Activated T-cell treated with anti-CD3 and anti-CD28 coated beads, Interleukin-2, amount 50 U/mL, for 1 hour (primary cell): Measurements from ENCODE around the gene KHK.

ENCODE experiments used
- DNase-seq: peaks from one replicate; pipeline ENCODE4 v3.0.0-alpha.2; 2020

The KHK gene

DNA sequence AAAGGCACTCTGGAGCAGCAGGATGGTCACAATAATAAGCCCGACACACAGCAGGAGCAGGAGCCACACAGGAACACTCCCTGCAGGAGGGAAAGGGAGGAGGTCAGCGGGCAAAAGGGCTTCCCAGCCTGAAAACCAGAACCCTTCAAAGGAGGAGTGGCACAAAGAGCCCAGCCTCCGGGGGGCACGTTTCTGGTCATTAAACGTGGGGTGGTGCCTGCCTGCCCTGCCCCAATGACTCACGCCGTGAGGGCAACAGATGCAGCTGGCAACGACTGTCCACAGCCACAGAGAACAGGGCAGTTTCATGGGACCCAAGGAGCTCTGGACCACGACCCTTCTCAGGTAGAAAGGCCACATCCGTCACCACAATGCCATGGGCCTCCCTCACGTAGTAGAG lies 44.9 kb downstream of the KHK start:
- no peak for DNase-seq

DNA sequence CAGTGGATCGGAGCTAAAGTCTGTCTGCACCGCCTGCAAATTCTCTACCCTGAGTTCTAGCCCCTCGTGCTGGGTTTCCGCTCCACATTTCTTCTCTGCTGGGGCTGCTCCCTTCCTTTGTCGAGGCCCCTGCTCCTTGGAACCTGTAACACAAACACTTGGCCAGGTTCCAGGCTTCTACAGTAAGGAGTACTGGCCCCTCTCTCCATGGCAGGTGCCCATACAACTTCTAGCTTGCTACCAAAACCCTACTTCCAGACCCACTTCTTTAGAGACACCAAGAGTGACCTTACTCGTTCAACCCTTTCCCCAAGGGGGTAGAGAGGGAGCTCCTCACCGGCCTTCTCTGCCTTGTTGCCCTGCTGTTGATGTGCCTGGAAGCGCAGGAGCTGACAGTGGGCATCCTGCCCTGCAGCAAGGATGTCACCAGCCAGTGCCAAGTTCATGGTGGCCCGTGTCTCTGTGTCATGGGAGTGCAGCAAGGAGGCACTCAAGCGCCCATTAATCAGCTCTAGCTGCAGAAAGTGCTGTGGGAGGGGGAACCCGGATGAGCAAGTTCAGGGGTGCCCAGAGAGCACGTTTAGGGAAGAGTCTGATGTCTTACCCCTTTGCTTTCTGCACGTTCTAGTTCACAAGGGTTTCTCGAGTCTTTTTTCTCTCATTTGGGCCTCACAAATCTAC lies 46.8 kb downstream of the KHK start:
- DNase-seq = no peak

DNA sequence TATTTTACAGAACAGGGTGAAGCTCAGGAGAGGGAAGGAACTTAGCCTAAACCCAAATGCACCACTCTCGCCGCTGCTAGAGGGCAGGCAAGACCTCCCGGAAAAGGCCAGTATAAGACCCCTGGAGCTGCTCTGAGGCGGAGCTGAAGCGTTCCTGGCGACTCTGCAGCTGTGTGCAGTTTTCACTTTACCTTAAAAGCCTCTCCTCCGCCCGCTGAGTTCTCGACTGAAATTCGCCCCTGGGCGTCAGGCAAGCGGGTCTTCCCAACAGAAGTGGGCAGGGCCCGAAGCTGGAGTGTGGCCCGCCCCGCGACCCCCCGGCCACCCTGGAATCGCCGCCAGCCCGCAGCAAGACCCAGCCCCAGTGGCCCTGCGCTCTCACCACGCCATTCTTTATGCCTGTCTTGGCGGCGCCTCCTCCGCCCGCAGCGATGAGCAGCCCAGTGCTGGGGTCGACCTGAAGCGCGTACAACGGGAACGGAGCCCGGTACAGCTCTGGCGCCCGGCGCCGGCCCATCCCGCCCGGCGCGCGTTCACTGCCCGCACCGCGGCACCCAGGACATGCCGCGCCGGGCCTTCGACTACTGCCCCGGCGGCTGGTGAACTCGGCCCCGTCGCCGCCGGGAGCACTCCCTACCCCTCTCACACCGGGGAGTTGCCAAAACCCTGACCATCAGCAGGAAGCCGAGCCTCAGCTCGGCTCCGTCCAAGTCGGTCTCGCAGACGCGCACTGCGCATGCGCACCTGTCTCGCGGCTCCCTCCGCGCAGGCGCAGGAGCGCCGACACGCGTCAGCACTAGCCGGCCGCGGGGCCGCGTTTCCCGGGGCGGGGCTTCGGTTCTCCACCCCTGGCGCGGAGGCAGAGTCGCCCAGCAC lies 47.6 kb downstream of the KHK start, which contains the start of gene PREB:
Gene PREB, minus strand, starts transcription at position 732 of the 876 bp plus-strand sequence. Its CDS starts 215 bp downstream, at position 517.
- DNase-seq = peak; percentile 99

DNA sequence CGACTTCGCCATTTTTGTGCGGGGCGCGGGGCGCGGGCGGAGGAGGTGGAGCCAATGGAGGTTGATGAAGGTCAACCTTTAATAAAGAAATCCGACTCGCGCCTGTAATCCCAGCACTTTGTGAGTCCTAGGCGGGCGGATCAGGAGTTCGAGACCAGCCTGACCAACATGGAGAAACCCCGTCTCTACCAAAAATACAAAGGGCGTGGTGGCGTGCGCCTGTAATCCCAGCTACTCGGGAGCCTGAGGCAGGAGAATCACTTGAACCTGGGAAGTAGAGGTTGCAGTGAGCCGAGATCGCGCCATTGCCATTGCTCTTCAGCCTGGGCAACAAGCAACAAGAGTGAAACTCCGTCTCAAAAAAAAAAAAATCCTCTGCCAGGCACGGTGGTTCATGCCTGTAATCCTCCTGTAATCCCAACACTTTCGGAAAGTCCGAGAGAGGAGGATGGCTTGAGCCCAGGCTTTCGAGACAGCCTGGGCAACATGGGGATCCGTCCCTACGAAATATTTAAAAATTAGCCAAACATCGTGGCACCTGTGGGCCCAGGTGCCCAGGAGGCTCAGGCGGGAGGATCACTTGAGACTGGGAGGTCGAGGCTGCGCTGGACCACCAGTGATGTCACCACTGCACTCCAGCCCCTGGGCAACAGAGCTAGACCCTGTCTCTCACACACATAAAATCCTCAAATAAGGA lies 48.4 kb downstream of the KHK start:
- DNase-seq = no peak

DNA sequence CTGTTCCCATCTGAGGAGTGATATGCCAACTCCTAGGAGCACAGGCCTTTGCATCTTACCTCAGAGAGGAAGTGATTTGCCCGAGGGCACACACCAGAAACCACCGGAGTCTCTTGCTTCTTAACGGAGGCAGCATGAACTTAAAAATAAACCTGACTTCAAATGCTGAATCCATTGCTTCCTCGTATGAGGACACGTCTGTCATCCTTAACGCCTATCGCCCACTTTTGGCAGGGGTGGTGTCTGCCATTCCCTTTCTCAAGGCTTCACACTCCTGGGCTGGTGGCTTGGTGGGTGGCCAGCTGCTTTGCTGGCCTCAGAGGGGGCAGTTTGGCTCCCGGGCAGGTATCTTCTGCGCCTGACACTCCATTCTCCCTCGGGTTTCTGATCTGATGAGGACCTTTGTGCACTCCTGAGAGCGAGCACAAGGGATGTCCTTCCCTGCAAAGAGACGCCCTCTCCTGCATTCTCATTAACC lies 48.9 kb downstream of the KHK start:
- no peak for DNase-seq

DNA sequence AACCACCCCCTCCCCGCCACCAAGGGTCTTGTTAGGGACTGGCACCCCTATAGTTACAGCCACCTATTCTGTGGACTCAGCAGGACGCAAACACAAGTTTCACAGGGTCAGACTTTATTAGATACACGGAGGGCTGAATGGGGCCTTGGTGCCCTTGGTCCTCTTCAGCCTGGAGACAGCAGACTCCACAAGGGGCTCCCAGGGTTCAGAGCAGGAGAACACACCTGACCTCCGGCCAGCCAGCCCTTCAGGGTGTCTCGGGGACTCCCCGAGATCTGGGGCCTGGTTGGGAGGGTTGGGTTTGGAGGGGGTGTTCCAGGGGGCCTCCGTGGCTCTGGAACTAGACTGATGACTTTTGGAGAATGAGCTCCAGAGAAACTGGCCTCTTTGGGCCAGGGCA lies 50.2 kb downstream of the KHK start:
- DNase-seq = no peak

DNA sequence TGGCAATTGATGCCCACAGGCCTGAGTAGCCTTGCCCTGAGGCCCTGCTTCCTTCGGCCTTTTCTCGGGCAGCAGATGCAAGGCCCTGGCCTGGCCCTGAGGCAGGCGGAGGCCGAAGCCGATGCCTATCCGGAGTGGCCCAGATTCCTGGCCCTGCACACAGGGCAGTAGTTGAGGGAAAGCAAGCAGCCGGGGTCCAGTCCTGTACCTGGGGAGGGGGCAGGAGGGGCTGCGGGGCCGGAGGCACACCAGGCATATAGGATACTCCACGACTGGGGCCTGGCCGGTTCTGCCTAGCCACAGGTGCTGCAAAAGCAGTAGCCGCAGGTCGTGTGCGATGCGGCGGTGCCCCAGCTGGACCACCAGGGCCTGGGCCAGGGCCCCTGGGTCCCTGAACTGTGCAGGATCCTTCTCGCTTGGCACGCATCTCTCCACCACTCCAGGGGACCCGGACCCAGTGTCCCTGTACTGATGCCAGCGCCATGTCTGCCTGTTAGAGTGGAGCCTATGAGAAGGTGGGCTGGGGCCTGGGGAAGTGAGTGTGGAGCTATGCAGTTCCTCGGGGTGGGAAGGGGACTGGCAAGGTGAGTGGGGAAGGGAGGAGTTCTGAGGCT lies 50.9 kb downstream of the KHK start:
- no peak for DNase-seq

DNA sequence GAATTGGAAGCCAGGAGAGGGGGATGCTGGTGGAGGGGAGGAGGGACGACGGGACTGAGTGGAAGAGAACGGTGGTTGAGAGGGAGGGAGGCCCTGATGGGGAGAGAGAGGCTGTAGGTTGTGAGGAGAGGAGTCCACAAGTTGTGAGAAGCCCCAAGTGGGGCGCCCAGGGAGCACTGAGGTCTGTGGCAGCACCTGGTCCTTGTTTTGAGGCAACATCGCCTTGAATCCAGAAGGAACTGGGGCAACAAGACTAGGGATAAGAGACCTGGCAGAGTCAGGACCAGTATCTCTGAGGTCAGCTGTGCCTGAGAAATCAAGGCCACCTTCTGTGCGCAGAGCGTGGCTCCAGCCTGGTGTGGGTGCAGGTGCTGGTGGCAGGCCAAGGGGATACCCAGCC lies 51.5 kb downstream of the KHK start:
- no peak for DNase-seq

DNA sequence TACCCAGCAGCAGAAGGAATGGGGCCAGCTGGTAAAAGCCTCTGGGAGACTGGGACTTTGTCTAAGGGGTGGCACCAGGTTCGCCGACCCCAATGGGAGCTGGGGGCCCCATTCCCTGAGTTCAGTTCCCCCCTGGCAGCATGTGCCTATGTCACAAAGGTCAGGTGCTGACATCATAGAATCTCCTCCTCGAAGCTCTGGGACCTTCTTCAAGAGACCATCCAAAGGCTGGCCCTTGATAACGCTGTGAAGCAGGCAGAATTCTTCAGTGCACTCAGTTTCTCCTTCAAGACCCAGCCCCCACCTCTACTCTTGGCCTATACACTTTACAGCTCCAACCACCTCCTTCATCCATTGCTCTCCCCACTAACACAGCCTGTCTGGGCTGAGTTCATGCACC lies 52.7 kb downstream of the KHK start, which contains the start of gene PRR30:
Gene PRR30, minus strand, starts transcription at position 101 of the 400 bp plus-strand sequence. CDS start 1,081 bp downstream, outside the sequence.
- DNase-seq = no peak

DNA sequence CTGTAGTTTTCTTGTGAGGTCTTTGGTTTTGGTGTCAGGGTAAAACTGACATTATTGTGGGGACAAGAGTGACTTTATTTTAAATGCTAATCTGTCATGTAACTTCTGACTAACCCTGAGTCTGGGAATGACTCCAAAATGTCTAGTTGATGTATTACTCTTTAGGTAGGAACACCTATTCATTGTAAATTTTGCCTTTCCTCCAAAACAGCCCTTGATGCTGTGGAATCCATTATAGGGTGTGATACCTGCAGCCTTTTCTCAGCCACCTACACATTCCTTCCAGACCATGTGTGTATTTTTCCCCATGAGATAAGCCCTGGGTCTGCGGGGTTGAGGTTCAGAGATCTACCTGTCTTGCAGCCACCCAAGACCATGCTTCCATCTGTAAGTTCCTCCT lies 56.7 kb downstream of the KHK start:
- no peak for DNase-seq

DNA sequence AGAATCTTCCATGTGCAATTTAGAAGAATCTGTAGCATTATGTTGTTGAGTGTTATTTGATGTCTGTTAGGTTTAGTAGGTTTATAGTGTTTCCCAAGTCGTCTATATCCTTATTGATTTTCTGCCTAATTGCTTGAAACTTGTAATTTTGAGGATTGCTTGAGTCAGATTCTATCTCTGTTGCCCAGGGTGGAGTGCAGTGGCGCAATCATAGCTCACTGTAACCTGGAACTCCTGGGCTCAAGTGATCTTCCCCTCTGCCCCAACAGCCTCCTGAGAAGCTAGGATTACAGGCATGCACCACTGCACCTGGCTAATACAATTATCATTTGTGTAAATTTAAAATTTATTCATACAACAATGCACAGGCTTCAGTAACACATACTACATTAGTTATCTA lies 59.1 kb downstream of the KHK start:
- no peak for DNase-seq

DNA sequence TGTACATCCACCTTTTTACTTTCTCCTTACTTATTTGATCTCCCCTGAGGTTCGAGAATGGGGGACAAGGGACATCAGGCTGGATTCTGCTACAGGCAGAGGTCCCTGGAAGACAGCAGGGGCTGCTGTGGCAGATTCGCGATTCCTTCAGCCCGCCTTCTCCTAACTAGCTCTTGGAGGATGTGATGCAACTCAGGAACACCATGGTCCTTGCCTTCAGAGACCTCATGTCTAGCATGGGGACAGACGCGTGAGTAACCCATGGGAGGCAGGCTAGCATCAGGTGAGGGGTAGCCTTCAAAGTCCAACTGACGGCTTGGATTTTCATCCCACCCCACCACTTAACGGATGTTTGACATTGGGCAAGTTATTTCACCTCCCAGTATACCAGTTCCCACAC lies 61.4 kb downstream of the KHK start:
- no peak for DNase-seq

DNA sequence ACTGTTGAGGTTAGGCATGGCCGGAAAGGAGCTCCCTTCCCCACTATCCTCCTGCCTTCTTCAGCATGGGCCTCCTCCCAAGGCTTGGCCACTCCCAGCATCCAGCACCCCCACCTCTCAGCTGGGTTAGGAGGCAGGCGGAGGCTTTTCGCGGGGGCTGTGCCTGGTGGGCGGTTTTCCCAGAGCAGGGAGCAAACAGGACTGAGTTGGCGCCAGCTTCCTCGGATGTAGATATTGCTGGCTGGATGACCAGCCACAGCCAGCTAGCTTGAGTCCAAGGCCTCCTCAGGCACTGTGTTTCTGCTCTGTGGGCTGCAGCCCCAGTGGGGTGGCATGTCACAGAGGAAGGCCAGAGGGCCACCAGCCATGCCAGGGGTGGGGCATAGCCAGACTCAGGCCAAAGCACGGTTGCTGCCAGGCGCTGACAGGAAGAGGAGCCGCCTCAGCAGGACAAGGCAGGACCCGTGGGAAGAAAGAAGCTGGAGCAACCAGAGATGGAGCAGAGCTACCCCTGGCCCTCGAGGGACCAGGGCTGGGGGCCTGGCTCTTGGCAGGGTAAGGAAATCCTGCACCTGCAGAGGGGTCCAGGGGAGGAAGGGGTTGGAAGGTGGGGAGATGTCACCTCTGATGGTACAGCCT lies 62.3 kb downstream of the KHK start, which contains the start of gene TCF23:
Gene TCF23, plus strand, starts transcription at position 204 of the 639 bp plus-strand sequence. Its CDS starts 130 bp downstream, at position 334.
- no peak for DNase-seq

DNA sequence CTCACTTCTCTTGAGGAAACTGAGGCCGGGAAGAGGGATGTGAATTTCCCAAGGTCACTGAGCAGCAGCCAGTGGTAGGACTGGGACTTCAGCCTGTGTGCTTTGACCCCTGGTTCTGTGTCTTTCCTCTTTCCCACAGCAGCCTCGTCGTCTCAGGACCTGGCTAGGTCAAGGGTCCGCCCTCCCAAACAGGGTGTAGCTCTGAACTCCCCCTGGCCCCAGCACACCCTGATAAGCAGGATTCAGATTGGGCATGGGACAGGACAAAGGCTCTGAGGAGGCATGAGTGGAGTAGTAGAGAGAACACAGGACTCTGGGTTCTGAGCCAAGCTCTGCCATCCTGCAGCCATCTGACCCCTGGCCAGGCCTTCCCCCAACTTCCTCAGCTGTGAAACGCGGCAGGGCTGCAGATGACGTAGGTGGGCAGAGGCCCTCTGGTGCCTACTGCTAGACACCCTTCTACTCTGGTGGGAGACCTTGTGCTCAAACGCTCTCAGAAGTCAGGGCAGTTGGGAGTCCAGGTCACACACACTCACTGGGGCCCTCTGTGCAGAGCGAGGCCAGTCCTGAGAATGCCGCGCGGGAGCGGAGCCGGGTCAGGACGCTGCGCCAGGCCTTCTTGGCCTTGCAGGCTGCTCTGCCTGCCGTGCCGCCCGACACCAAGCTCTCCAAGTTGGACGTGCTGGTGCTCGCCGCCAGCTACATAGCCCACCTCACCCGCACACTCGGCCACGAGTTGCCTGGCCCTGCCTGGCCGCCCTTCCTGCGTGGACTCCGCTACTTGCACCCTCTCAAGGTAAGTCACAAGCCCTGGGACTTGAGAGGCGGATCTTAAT lies 63.2 kb downstream of the KHK start:
- no peak for DNase-seq
